HG03469 (cell line): Measurements from ENCODE around the gene NFATC2.

ENCODE experiments used
- ATAC-seq: cut with Tn5 transposase; IDR thresholded peaks from one replicate; pipeline ENCODE4 v1.9.1; 2021; ENCODE audit warnings: mild to moderate bottlenecking, moderate library complexity, moderate number of reproducible peaks; ENCODE audit not compliant: unreplicated experiment

The NFATC2 gene

GRCh38 chr20:51382111-51382985 lies 160.2 kb downstream of the NFATC2 start:
- no peak for ATAC-seq

- no peak for ATAC-seq
These were observed 161.0 kb downstream of the NFATC2 start for GRCh38 chr20:51381557-51381956.

DNA sequence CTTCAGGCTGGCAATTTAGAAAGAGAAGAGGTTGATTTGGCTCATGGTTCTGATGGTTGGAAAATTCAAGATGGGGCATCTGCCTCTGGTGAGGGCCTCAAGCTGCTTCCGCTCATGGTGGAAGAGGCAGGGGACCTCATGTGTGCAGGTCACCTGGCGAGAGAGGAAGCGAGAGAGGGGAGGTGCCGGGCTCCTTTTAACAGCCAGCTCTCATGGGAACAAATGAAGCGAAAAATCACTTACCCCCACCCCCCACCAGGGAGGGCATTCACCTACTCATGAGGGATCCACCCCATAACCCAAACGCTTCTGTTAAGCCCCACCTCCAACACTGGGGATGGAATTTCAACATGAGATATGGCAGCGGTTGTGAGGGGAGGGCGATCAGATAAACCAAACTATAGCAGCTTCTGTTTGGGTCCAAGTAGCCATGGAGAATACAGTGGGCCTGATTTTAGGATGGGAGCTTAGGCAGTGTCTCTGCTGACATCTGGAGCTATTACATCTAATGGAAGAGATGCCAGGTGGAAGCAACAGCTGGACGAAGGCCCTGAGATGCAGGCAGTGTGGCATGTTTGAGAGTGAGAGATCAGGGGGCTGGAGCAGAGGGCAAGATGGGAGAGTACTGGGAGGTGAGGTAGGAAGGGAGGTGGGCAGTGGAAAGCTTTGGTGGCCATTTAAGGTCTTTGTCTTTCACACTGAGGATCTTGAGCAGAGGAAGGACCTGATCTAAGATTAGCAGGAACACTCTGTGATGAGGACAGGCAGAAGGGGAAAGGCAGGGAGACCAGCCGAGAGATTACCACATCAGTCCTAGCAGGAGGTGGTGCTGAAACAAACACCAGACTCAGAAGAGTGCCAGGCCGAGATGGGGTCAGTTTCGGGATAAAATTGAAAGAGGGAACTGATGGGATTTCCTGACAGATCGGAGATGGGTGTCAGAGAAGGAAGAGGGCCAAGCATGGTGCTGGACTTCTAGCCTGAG lies 161.8 kb downstream of the NFATC2 start:
- ATAC-seq = no peak

DNA sequence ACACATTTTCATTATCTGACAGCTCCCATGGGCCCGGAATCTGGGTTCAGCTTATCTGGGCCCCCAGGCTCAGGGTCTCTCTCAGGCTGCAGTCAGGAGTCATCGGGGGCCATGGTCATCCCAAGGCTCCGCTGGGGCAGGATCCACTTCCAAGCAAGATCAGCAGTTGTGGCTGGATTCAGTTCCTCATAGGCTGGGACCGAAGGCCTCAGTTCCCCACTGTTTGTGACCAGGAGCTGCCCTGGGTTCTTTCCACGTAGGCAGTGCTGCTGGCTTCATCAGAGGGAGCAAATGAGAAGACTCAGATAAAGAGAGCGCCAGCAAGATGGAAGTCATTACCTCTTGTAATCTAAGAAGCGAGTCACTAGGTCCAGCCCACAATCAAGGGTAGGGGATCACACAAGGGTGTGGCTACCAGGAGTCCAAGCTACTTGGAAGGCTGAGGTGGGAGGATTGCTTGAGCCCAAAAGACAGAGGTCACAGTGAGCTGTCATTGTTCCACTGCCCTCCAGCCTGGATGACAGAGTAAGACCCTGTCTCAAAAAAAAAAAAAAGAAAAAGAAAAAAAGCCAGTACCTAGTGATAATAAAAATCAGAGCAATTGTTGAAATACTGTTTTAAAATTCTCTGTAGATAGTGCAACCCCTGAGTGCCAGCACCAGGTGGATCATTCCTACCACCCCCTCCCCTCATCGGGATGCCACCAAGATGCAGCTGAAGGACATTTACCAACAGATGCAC lies 162.7 kb downstream of the NFATC2 start:
- ATAC-seq = no peak

DNA sequence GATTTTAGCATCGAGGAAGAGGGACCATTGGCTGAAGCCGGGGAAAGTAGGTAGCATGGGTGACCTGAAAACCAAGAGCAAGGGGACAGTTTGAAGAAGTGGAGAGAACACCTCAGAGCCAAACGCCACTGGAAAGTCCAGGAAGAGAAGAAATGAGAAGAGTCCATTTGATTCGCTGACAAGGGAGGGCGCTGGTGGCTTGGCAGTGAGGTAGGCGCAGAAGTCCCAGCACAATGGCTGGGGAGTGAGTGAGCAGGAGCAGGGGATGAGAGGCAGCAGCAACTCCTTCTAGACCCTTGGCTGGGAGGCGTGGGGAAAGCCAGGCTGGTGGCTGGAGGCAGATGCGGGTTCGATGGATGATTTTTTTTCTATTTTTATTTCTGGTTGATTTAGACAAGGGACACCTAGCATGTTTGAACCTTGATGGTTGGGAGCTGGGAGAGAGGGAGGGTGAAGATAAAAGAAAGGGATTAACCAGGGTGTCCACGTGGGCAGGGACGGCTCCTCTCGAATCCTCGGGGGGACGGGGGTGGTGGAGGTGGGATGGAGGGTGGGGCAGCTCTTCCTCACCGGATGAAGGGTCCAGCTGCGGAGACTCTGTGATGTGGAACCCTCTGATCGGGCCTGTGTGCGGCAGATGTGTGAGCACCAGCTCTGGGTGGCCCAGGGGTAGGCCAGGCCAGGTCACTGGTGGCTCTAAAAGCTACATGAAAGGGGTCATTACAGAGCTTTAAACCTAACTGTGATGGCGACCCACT lies 164.2 kb downstream of the NFATC2 start:
- no peak for ATAC-seq

GRCh38 chr20:51377132-51377531 lies 165.4 kb downstream of the NFATC2 start:
- no peak for ATAC-seq

DNA sequence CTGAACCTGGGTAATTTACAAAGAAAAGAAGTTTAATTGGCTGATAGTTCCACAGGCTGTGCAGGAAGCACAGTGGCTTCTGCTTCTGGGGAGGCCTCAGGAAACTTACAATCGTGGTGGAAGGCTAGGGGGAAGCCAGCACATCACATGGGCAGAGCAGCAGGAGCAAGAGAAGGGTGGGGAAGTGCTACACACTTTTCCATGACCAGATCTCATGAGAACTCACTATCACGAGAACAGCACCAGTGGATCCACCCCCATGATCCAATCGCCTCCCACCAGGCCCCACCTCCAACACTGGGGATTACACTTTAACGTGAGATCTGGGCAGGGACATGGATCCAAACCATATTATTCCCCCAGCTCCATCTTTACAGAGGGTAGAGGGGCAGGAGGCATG lies 166.4 kb downstream of the NFATC2 start:
- no peak for ATAC-seq

GRCh38 chr20:51375561-51375960 lies 167.0 kb downstream of the NFATC2 start:
- ATAC-seq = no peak

- no peak for ATAC-seq
These were observed 167.6 kb downstream of the NFATC2 start for GRCh38 chr20:51374961-51375360.

DNA sequence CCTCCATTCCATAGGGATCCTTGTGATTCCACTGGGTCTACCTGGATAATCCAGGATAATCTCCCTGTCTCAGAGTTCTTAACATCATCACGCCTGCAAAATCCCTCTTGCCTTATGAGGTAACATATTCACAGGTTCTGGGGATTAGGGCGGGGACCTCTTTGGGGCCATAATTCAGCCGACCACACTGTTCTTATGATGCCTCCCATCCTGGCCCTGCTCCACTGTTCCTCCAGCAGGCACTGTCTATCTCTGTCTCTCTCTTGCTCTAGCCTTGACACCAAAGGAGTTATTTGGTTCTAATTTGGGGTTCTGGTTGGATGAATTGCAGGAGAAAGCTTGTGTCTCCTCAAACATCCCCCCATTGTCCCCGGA lies 168.1 kb downstream of the NFATC2 start:
- no peak for ATAC-seq

DNA sequence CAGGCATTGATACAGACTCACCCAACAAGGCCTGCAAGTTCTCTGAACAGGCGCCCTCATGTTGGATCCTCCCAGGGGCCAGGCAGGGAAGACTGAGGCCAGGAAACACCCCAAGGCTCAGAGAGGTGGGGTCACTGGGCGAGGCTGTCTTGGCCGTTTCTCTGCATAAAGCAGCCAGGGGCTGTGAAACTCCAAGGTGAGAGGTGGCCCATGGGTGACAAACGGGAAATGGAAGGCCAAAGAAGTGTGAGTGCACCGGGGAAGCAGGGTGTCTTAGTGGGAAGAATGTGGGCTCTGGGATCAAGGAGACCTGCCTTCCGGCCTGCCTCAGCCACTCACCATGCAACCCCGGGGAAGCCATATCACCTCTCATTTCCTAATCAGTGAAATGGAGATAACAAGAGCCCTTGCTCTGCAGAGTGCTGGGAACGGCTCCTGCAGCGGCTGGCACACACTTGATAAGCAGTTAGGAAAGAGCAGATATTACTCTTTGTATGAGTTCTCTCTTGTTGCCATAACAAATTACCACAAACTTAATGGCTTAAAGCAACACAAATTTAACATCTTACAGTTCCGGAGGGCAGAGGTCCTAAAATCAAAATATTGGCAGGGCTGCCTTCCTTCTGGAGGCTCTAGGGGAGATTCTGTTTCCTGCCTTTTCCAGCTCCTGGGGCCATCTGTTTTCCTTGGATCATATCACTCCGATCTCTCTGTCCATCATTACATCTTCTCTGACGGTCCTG lies 168.6 kb downstream of the NFATC2 start:
- no peak for ATAC-seq

DNA sequence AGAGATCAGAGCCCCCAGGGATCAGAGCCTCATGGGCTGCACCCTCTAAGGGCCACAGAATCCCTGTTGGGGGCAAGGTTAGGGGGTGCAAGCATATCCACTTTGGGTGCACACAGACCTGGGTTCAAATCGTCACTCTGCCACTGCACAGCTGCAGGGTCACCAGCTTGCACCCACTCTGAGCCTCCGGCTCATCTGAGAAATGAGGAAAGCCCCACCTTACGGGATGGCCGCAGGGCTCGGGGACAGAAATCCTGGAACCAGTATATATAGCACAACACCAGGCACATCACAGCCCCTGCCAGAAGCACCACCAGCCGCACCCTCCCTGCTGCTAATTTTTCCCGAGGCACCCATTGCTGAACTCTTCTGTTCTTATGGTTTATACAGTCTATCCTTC lies 169.6 kb downstream of the NFATC2 start:
- ATAC-seq = no peak

DNA sequence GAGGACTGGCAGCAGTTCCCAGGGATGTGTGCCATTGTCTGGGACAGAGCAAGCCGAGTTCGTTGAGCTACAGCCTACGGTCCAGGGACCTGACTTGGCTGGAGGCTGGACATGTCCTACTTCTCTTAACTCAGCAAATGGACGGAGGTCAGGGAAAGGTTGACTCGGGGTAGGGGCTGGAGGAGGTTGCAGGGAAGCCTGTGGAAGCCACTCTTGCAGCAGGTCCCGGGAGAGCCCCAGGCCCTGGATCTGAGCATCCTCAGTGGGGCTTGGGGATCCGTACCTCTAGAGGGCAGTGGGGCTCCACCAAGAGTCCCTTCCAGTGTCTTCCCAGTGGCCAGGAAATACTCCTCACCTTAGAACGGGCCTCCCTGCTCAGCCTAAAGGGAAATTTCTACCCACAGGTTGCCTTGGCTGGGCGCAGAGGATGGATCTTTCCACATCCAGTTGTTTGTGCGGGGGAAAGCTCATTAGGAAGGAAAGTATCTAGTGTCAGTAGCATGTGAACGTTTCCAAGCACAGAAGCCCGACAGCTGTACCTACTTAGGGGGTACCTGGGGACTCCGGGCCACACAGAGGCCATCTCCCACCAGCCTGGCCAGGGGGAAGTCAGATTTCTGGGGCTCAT lies 170.2 kb downstream of the NFATC2 start:
- no peak for ATAC-seq

- ATAC-seq = no peak
These were observed 170.8 kb downstream of the NFATC2 start for GRCh38 chr20:51371720-51372119.

- ATAC-seq = no peak
These were observed 173.0 kb downstream of the NFATC2 start for GRCh38 chr20:51369503-51369902.

GRCh38 chr20:51368461-51369211 lies 173.9 kb downstream of the NFATC2 start:
- ATAC-seq = no peak

GRCh38 chr20:51366155-51366886 lies 176.2 kb downstream of the NFATC2 start:
- no peak for ATAC-seq

DNA sequence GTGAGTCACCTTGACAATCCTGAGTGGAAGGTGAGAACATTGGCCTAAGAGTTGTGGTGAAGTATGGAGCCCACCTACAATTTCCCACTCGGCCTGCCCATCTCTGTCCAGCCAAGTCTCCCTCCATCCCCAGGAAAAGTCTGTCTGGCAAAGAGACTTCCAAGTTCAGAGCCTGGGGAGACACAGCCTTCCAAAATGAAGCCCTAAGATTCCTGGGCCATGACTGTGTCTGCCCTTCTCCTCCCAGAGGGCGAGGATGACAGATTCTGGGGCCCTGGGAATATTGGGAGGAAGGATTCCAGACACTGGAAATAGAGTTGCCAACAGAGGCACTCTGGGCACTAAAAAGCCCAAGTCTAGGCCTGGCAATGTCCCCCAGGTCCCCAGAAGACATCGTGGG lies 176.8 kb downstream of the NFATC2 start:
- ATAC-seq = no peak
